ENCODE measurements around the gene DDX52. TPM values are rescaled to one million over a fixed set of nuclear protein-coding genes. Genes with fewer than 3 reads are reported as not detected.

DDX52 gene
- polyA plus RNA-seq, 4 donors = 16.8 to 27.5 (median 17.6) TPM

DNA sequence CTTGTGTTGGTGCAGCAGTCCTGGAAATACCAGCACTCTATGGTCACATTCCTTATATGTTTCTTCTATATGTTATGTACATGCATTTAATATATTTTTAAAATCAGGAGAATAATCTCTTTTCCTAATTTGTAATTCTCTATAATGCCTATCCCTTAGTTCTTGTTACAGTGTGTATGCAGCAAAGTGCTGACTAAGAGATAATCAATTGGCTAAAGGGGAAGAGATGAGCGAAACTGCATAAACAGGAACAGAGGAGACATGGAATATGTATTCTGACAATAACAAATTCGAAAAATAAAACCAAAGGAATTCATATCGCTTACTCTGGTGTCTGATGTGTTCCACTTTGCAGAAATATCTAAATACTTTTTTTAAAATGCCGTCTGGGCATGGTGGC, 75.7 kb downstream of the DDX52 start:
- no peaks in the 10 kb centered on the region for H3K27me3 ChIP-seq (ENCODE audit: control insufficient read depth in 3 of 3, insufficient read depth in 3 of 3, low read length in 3 of 3)
- H3K9me3 ChIP-seq (ENCODE audit: control insufficient read depth in 2 of 2, insufficient read depth in 1 of 2, low read depth in 1 of 2, low read length in 1 of 2) = no peaks in the 10 kb centered on the region
- 93 to 99% (median 98%) methylated on average over 4 of the region's 4 CpGs for WGBS, 3 donors
- H3K4me1 ChIP-seq (ENCODE audit: control insufficient read depth in 3 of 3, insufficient read depth in 2 of 3, low read depth in 1 of 3, low read length in 2 of 3) = no peaks in the 10 kb centered on the region
- no peak overlapping the region for H3K27ac ChIP-seq (ENCODE audit: low read depth in 1 of 3, low read length in 2 of 3)
- FAIRE-seq (no peak), DNase-seq (no peak)
- H3K36me3 ChIP-seq (ENCODE audit: control insufficient read depth in 3 of 3, insufficient read depth in 2 of 3, low read depth in 1 of 3, low read length in 3 of 3) = peaks cover 11 to 34% (median 21%) of the 10 kb centered on the region in 3 donors
- no peak overlapping the region for H3K4me3 ChIP-seq (ENCODE audit: low read depth in 1 of 3, low read length in 3 of 3)

DNA sequence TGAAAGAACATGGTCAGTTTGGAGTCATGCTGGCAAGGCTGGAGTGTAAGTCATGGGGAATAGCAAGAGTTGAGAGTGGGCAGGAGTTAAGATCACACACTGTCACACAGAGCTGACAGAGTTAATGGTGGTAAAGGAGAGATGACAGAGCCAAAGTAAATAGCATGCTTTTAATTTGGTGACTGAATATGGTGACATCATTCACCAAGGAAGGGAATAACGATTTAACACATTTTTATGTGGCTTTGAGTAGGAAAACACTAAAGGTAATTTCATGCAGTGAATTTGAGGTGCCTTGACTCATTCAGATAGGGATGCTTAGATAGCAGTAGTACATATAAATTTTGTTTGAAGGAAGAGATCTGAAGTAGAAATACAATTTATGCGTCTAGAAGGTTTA, 76.1 kb downstream of the DDX52 start:
- 82 to 87% (median 85%) methylated on average over 2 of the region's 2 CpGs for WGBS, 3 donors
- Histone ChIP-seq H3K27me3 (ENCODE audit: control insufficient read depth in 3 of 3, insufficient read depth in 3 of 3, low read length in 3 of 3) (no peaks in the 10 kb centered on the region), H3K9me3 (ENCODE audit: control insufficient read depth in 2 of 2, insufficient read depth in 1 of 2, low read depth in 1 of 2, low read length in 1 of 2) (no peaks in the 10 kb centered on the region), H3K4me1 (ENCODE audit: control insufficient read depth in 3 of 3, insufficient read depth in 2 of 3, low read depth in 1 of 3, low read length in 2 of 3) (no peaks in the 10 kb centered on the region), H3K4me3 (ENCODE audit: low read depth in 1 of 3, low read length in 3 of 3) (no peak overlapping the region), H3K27ac (ENCODE audit: low read depth in 1 of 3, low read length in 2 of 3) (no peak overlapping the region), H3K36me3 (ENCODE audit: control insufficient read depth in 3 of 3, insufficient read depth in 2 of 3, low read depth in 1 of 3, low read length in 3 of 3) (peaks cover 10 to 33% (median 24%) of the 10 kb centered on the region in 3 donors)
- no peak for FAIRE-seq
- DNase-seq = no peak

DNA sequence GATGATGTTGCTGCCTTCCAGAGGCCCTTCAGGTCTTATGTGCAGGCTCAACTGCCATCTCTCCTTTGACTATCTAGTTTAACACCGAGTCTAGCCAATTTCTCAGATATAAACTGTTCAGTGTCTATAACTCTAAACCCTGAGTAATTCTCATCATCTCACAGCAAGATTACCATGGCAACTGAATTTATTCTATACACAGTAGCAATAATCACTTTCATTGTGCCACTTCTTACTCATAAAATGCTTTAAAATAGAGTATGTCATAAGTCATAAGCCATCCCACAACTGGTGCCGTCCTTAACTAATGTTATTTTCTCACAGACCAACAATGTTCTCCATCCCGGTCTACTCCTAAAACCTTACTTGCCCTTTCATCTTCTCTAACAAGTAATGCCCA, 79.0 kb downstream of the DDX52 start:
- Histone ChIP-seq H3K9me3 (ENCODE audit: control insufficient read depth in 2 of 2, insufficient read depth in 1 of 2, low read depth in 1 of 2, low read length in 1 of 2) (no peaks in the 10 kb centered on the region), H3K27ac (ENCODE audit: low read depth in 1 of 3, low read length in 2 of 3) (no peak overlapping the region), H3K4me3 (ENCODE audit: low read depth in 1 of 3, low read length in 3 of 3) (no peak overlapping the region), H3K36me3 (ENCODE audit: control insufficient read depth in 3 of 3, insufficient read depth in 2 of 3, low read depth in 1 of 3, low read length in 3 of 3) (peaks cover 12 to 34% (median 23%) of the 10 kb centered on the region in 3 donors), H3K4me1 (ENCODE audit: control insufficient read depth in 3 of 3, insufficient read depth in 2 of 3, low read depth in 1 of 3, low read length in 2 of 3) (no peaks in the 10 kb centered on the region), H3K27me3 (ENCODE audit: control insufficient read depth in 3 of 3, insufficient read depth in 3 of 3, low read length in 3 of 3) (no peaks in the 10 kb centered on the region)
- FAIRE-seq (no peak), DNase-seq (no peak)
- 94 to 98% (median 94%) methylated on average over 3 of the region's 3 CpGs for WGBS, 3 donors

DNA sequence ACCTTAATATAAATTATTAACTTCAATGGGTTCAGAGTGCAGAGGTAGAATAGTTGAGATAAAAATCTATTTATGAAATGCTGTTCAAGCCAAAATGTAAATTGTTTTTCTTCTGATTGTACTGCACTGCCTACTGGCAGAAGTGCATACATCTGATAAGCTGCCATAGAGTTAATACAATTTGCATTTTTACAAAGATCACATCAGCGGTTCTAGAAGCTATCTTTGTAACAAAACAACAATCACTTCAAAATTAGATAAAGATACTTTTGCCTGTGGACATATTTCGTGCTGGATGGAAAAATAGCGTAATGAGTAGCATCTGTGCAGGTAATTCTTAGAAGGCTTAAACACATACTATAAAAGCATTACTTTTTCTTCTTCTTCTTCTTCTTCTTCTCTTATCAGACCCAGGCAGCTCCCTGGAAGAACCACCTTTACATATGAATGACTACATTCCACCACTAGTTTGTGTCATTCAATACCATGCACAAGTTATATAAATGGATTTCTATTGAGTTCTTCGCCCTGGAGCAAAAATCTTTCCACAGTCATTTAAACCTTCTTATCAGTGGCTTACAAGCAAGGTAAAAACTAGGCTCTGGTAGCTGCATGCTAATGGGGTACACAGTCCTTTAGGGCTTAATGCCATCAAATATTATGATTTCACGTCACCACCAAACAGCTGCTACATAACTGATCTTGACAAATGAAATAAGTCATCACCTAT, 81.1 kb downstream of the DDX52 start:
- FAIRE-seq (no peak), DNase-seq (no peak)
- no peaks in the 10 kb centered on the region for H3K27me3 ChIP-seq (ENCODE audit: control insufficient read depth in 3 of 3, insufficient read depth in 3 of 3, low read length in 3 of 3)
- no peaks in the 10 kb centered on the region for H3K4me1 ChIP-seq (ENCODE audit: control insufficient read depth in 3 of 3, insufficient read depth in 2 of 3, low read depth in 1 of 3, low read length in 2 of 3)
- 70 to 84% (median 82%) methylated on average over 5 of the region's 5 CpGs for WGBS, 3 donors
- H3K36me3 ChIP-seq (ENCODE audit: control insufficient read depth in 3 of 3, insufficient read depth in 2 of 3, low read depth in 1 of 3, low read length in 3 of 3) = peaks cover 19 to 30% (median 19%) of the 10 kb centered on the region in 3 donors
- no peak overlapping the region for H3K4me3 ChIP-seq (ENCODE audit: low read depth in 1 of 3, low read length in 3 of 3)
- H3K9me3 ChIP-seq (ENCODE audit: control insufficient read depth in 2 of 2, insufficient read depth in 1 of 2, low read depth in 1 of 2, low read length in 1 of 2) = no peaks in the 10 kb centered on the region
- H3K27ac ChIP-seq (ENCODE audit: low read depth in 1 of 3, low read length in 2 of 3) = no peak overlapping the region

Other genes starting within 250 kb of the DDX52 start
- gene ACACA, start 236.6 kb downstream of the DDX52 start, polyA plus RNA-seq = 10 to 100 TPM in 3 of 4 donors, 1 to 10 TPM in 1; 7.0 to 30.0 (median 16.6) TPM
- gene TADA2A, start 236.6 kb downstream of the DDX52 start, polyA plus RNA-seq = 10 to 100 TPM in 1 of 4 donors, 1 to 10 TPM in 3; 7.4 to 20.8 (median 8.5) TPM
- gene DUSP14, start 153.6 kb downstream of the DDX52 start, polyA plus RNA-seq = 1 to 10 TPM; 1.6 to 4.8 (median 3.2) TPM
- 10 to 100 TPM in 1 of 4 donors, 1 to 10 TPM in 3; 7.6 to 35.8 (median 9.2) TPM for gene SYNRG, start 34.0 kb downstream of the DDX52 start, polyA plus RNA-seq
- gene HNF1B, start 101.6 kb upstream of the DDX52 start, polyA plus RNA-seq = 10 to 100 TPM in 3 of 4 donors, 1 to 10 TPM in 1; 10.0 to 29.2 (median 15.0) TPM